GM23338 (cell line): ENCODE measurements around the gene ERMP1. TPM values are rescaled to one million over a fixed set of nuclear protein-coding genes. Genes with fewer than 3 reads are reported as not detected.

Experiments used
- ATAC-seq: fragments of 200-7000 bp; cut with Tn5 transposase; 3 replicates; pipeline ENCODE4 v1.9.1; 2020
- DNase-seq: peaks from one replicate; pipeline ENCODE4 v3.0.0-alpha.2; 2015; ENCODE audit warnings: low spot score
- H2AFZ ChIP-seq: fragments of 200-600 bp; sonication (generic); 2 replicates; pipeline ENCODE4 v1.8.0; 2016; ENCODE audit warnings: antibody characterized with exemption, mild to moderate bottlenecking, moderate library complexity
- H3F3A ChIP-seq: fragments of 200-600 bp; sonication (generic); replicated peaks from 2 replicates; pipeline ENCODE4 v1.8.0; 2017; ENCODE audit warnings: antibody characterized with exemption, mixed run types, low read depth
- H3K27ac ChIP-seq: fragments of 200-600 bp; sonication (generic); 2 replicates; pipeline ENCODE4 v1.6.1; 2016; ENCODE audit warnings: low read depth
- H3K27me3 ChIP-seq: fragments of 200-600 bp; sonication (generic); 2 replicates; pipeline ENCODE4 v1.8.0; 2016; ENCODE audit warnings: mild to moderate bottlenecking, mixed run types, moderate library complexity; ENCODE audit not compliant: insufficient read depth
- H3K36me3 ChIP-seq: fragments of 200-600 bp; sonication (generic); 2 replicates; pipeline ENCODE4 v1.8.0; 2016; ENCODE audit warnings: mild to moderate bottlenecking; ENCODE audit not compliant: insufficient read depth
- H3K4me1 ChIP-seq: fragments of 200-600 bp; sonication (generic); 2 replicates; pipeline ENCODE4 v1.8.0; 2016; ENCODE audit warnings: mild to moderate bottlenecking, moderate library complexity; ENCODE audit not compliant: insufficient read depth
- H3K4me2 ChIP-seq: fragments of 200-600 bp; sonication (generic); 2 replicates; pipeline ENCODE4 v1.7.1; 2017; ENCODE audit warnings: mixed run types
- H3K4me3 ChIP-seq: fragments of 200-600 bp; sonication (generic); 2 replicates; pipeline ENCODE4 v1.6.1; 2016; ENCODE audit warnings: mixed run types
- H3K79me2 ChIP-seq: fragments of 200-600 bp; sonication (generic); replicated peaks from 2 replicates; pipeline ENCODE4 v1.8.0; 2017; ENCODE audit warnings: mild to moderate bottlenecking; ENCODE audit not compliant: insufficient read depth
- H3K9me2 ChIP-seq: fragments of 200-600 bp; sonication (generic); 2 replicates; pipeline ENCODE4 v1.8.0; 2017; ENCODE audit not compliant: insufficient read depth
- H4K20me1 ChIP-seq: fragments of 200-600 bp; sonication (generic); replicated peaks from 2 replicates; pipeline ENCODE4 v1.8.0; 2017; ENCODE audit warnings: mild to moderate bottlenecking; ENCODE audit not compliant: insufficient read depth
- H3K27ac Mint-ChIP-seq: 2 replicates; pipeline ENCODE4 v1.8.0; 2020; ENCODE audit warnings: inconsistent platforms, mild to moderate bottlenecking, moderate library complexity, mixed read lengths
- H3K27me3 Mint-ChIP-seq: 3 replicates; pipeline ENCODE4 v1.8.0; 2022; ENCODE audit warnings: low read depth, mild to moderate bottlenecking, moderate library complexity, mixed read lengths, inconsistent platforms; ENCODE audit not compliant: insufficient read depth, poor library complexity
- H3K36me3 Mint-ChIP-seq: 3 replicates; pipeline ENCODE4 v1.8.0; 2021; ENCODE audit warnings: low read depth, mild to moderate bottlenecking, inconsistent platforms, moderate library complexity, mixed read lengths
- H3K4me1 Mint-ChIP-seq: 3 replicates; pipeline ENCODE4 v1.8.0; 2020; ENCODE audit warnings: mild to moderate bottlenecking, inconsistent platforms, mixed read lengths
- H3K4me3 Mint-ChIP-seq: 3 replicates; pipeline ENCODE4 v1.8.0; 2021; ENCODE audit warnings: moderate library complexity, mild to moderate bottlenecking, inconsistent platforms, mixed read lengths
- H3K9me3 Mint-ChIP-seq: 3 replicates; pipeline ENCODE4 v1.8.0; 2020; ENCODE audit warnings: moderate library complexity, mild to moderate bottlenecking, inconsistent platforms, mixed read lengths
- CREB1 ChIP-seq: fragments of 250-450 bp; sonication (Bioruptor Pico); IDR thresholded peaks from 2 replicates; pipeline ENCODE4 v1.5.0; 2020; ENCODE audit warnings: low read depth, mild to moderate bottlenecking, moderate library complexity
- EZH2 ChIP-seq: fragments of 200-600 bp; sonication (generic); IDR thresholded peaks from one replicate; pipeline ENCODE4 v1.8.0; 2017; ENCODE audit warnings: antibody characterized with exemption, mild to moderate bottlenecking, low read depth; ENCODE audit not compliant: unreplicated experiment
- EZH2phosphoT487 ChIP-seq: fragments of 200-600 bp; sonication (generic); IDR thresholded peaks from one replicate; pipeline ENCODE4 v1.8.1; 2018; ENCODE audit warnings: antibody characterized with exemption; ENCODE audit not compliant: unreplicated experiment
- NANOG ChIP-seq: IDR thresholded peaks from 2 replicates; pipeline ENCODE4 v1.6.1; 2016; ENCODE audit warnings: antibody characterized with exemption, borderline replicate concordance
- POLR2AphosphoS5 ChIP-seq: IDR thresholded peaks from 2 replicates; pipeline ENCODE4 v1.6.1; 2016; ENCODE audit warnings: antibody characterized with exemption, low read depth
- ZNF114 ChIP-seq: fragments of 250-450 bp; sonication (Bioruptor Pico); IDR thresholded peaks from 2 replicates; pipeline ENCODE4 v1.5.0; 2020; ENCODE audit warnings: mild to moderate bottlenecking, moderate library complexity
- ZNF331 ChIP-seq: fragments of 250-450 bp; sonication (Bioruptor Pico); IDR thresholded peaks from 2 replicates; pipeline ENCODE4 v1.5.0; 2020; ENCODE audit warnings: low read depth, mild to moderate bottlenecking, moderate library complexity
- polyA plus RNA-seq: library from polyadenylated mRNA; unstranded; fragments of >200 nt; fragmentation: Nextera tagmentation; extraction: Ambion mirVana; gene quantifications from 2 replicates; pipeline ENCODE4 v1.2.1, GENCODE V29; 2016
- total RNA-seq: library from RNA; depleted of rRNA; stranded (reverse); fragments of >200 nt; shearing (Covaris generic); gene quantifications from 2 replicates; pipeline ENCODE4 v1.2.3, GENCODE V29; 2014
- TF ChIP-seq, protein P1 (sequence below), 2 experiments: fragments of 200-600 bp in 1 of 2; sonication (generic) in 1 of 2; conservative IDR thresholded peaks; 2 replicates each; pipeline versions ENCODE4 v1.5.1 to v1.6.1; 2016 to 2017; ENCODE audit warnings: antibody characterized with exemption in 2 of 2, low read depth in 2 of 2, mild to moderate bottlenecking in 2 of 2, moderate library complexity in 1 of 2
- TF ChIP-seq, protein P2 (sequence below): fragments of 250-450 bp; sonication (Bioruptor Pico); IDR thresholded peaks from 2 replicates; pipeline ENCODE4 v1.5.0; 2020; ENCODE audit warnings: mild to moderate bottlenecking, moderate library complexity
- TF ChIP-seq, protein P3 (sequence below): IDR thresholded peaks from one replicate; pipeline ENCODE4 v1.6.1; 2018; ENCODE audit warnings: antibody characterized with exemption; ENCODE audit not compliant: unreplicated experiment

Gene ERMP1
- total and polyA plus RNA-seq, 2 experiments from 2014 or later = 5.3 to 23.4 TPM

DNA sequence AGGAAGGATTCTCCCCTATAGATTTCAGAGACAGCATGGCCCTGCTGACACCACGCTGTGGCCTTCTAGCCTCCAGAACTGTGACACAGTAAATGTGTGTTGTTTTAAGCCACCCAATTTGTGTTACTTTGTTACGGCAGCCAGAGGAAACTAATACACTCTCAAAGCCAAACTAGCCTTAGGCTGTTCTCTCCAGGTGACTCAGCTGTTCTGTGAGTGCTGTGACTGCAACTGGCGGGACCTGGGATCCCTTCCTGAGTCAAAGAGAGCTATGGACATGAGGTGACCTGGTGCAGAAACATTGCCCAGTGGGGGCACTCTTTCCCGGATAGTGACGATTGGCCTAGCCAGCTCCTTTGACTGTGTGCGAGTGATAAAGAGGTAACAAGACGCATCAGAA is 43.8 kb upstream of the ERMP1 start:
- Mint-ChIP-seq H3K36me3 (no peaks in the 10 kb centered on the region), H3K9me3 (no peaks in the 10 kb centered on the region), H3K27ac (no peak overlapping the region), H3K4me1 (peaks cover 6% of the 10 kb centered on the region), H3K27me3 (peaks cover 3% of the 10 kb centered on the region), H3K4me3 (no peak overlapping the region)
- DNase-seq (peak; percentile 54), ATAC-seq (peak; percentile 88)
- H3K9me2 ChIP-seq = no peaks in the 10 kb centered on the region
- H3K27ac ChIP-seq = no peak overlapping the region
- H2AFZ ChIP-seq = 0 out of 2 replicates have a peak overlapping the region, but pooled peaks have one; percentile 24
- no peaks in the 10 kb centered on the region for H3F3A ChIP-seq
- H3K36me3 ChIP-seq = no peaks in the 10 kb centered on the region
- H3K79me2 ChIP-seq = no peaks in the 10 kb centered on the region
- TF ChIP-seq, protein P1, sequence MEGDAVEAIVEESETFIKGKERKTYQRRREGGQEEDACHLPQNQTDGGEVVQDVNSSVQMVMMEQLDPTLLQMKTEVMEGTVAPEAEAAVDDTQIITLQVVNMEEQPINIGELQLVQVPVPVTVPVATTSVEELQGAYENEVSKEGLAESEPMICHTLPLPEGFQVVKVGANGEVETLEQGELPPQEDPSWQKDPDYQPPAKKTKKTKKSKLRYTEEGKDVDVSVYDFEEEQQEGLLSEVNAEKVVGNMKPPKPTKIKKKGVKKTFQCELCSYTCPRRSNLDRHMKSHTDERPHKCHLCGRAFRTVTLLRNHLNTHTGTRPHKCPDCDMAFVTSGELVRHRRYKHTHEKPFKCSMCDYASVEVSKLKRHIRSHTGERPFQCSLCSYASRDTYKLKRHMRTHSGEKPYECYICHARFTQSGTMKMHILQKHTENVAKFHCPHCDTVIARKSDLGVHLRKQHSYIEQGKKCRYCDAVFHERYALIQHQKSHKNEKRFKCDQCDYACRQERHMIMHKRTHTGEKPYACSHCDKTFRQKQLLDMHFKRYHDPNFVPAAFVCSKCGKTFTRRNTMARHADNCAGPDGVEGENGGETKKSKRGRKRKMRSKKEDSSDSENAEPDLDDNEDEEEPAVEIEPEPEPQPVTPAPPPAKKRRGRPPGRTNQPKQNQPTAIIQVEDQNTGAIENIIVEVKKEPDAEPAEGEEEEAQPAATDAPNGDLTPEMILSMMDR (conservative IDR thresholded peaks at IDR 0.05; ENCODE audit: low read depth in 2 of 2) = peak; percentile 9 to 46; a peak in 2 of 4 replicates
- no peak for TF ChIP-seq CREB1 (CRISPR knock-in tag)
- no peaks in the 10 kb centered on the region for H3K27me3 ChIP-seq
- no peaks in the 10 kb centered on the region for H3K4me1 ChIP-seq
- H4K20me1 ChIP-seq = no peaks in the 10 kb centered on the region
- H3K4me3 ChIP-seq = no peak overlapping the region
- no peak overlapping the region for H3K4me2 ChIP-seq

DNA sequence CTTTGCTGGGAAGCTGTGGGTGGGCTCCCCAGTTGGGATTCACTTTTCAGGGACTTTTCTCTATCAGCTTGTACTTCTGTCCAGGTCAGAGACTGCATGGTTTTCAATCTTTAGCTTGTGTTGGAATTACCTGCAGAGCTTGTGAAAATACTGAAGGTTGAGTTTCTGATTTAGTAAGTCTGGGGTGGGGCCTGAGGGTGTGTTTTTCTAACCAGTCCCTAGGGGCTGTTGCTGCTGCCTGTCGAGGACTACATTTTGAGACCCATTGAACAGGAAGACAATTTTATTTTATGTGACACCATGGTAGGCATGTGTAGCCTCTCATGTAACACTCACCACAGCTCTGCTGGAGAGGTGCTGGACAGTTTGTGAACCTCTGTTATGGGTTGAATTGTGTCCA is 43.1 kb upstream of the ERMP1 start:
- Mint-ChIP-seq H3K27ac (no peak overlapping the region), H3K36me3 (no peaks in the 10 kb centered on the region), H3K27me3 (peaks cover 3% of the 10 kb centered on the region), H3K4me3 (no peak overlapping the region), H3K9me3 (no peaks in the 10 kb centered on the region), H3K4me1 (peaks cover 6% of the 10 kb centered on the region)
- no peak overlapping the region for H3K4me3 ChIP-seq
- no peak overlapping the region for H3K27ac ChIP-seq
- H3K36me3 ChIP-seq = no peaks in the 10 kb centered on the region
- ATAC-seq = no peak
- no peaks in the 10 kb centered on the region for H4K20me1 ChIP-seq
- H3K4me1 ChIP-seq = no peaks in the 10 kb centered on the region
- H3K9me2 ChIP-seq = no peaks in the 10 kb centered on the region
- H3F3A ChIP-seq = no peaks in the 10 kb centered on the region
- no peak overlapping the region for H2AFZ ChIP-seq
- DNase-seq = no peak
- H3K79me2 ChIP-seq = no peaks in the 10 kb centered on the region
- no peaks in the 10 kb centered on the region for H3K27me3 ChIP-seq
- H3K4me2 ChIP-seq = no peak overlapping the region
- TF ChIP-seq POLR2AphosphoS5 = no peak
- no peak for TF ChIP-seq ZNF331
- TF ChIP-seq NANOG = no peak
- no peak for TF ChIP-seq EZH2phosphoT487
- TF ChIP-seq, protein P2, sequence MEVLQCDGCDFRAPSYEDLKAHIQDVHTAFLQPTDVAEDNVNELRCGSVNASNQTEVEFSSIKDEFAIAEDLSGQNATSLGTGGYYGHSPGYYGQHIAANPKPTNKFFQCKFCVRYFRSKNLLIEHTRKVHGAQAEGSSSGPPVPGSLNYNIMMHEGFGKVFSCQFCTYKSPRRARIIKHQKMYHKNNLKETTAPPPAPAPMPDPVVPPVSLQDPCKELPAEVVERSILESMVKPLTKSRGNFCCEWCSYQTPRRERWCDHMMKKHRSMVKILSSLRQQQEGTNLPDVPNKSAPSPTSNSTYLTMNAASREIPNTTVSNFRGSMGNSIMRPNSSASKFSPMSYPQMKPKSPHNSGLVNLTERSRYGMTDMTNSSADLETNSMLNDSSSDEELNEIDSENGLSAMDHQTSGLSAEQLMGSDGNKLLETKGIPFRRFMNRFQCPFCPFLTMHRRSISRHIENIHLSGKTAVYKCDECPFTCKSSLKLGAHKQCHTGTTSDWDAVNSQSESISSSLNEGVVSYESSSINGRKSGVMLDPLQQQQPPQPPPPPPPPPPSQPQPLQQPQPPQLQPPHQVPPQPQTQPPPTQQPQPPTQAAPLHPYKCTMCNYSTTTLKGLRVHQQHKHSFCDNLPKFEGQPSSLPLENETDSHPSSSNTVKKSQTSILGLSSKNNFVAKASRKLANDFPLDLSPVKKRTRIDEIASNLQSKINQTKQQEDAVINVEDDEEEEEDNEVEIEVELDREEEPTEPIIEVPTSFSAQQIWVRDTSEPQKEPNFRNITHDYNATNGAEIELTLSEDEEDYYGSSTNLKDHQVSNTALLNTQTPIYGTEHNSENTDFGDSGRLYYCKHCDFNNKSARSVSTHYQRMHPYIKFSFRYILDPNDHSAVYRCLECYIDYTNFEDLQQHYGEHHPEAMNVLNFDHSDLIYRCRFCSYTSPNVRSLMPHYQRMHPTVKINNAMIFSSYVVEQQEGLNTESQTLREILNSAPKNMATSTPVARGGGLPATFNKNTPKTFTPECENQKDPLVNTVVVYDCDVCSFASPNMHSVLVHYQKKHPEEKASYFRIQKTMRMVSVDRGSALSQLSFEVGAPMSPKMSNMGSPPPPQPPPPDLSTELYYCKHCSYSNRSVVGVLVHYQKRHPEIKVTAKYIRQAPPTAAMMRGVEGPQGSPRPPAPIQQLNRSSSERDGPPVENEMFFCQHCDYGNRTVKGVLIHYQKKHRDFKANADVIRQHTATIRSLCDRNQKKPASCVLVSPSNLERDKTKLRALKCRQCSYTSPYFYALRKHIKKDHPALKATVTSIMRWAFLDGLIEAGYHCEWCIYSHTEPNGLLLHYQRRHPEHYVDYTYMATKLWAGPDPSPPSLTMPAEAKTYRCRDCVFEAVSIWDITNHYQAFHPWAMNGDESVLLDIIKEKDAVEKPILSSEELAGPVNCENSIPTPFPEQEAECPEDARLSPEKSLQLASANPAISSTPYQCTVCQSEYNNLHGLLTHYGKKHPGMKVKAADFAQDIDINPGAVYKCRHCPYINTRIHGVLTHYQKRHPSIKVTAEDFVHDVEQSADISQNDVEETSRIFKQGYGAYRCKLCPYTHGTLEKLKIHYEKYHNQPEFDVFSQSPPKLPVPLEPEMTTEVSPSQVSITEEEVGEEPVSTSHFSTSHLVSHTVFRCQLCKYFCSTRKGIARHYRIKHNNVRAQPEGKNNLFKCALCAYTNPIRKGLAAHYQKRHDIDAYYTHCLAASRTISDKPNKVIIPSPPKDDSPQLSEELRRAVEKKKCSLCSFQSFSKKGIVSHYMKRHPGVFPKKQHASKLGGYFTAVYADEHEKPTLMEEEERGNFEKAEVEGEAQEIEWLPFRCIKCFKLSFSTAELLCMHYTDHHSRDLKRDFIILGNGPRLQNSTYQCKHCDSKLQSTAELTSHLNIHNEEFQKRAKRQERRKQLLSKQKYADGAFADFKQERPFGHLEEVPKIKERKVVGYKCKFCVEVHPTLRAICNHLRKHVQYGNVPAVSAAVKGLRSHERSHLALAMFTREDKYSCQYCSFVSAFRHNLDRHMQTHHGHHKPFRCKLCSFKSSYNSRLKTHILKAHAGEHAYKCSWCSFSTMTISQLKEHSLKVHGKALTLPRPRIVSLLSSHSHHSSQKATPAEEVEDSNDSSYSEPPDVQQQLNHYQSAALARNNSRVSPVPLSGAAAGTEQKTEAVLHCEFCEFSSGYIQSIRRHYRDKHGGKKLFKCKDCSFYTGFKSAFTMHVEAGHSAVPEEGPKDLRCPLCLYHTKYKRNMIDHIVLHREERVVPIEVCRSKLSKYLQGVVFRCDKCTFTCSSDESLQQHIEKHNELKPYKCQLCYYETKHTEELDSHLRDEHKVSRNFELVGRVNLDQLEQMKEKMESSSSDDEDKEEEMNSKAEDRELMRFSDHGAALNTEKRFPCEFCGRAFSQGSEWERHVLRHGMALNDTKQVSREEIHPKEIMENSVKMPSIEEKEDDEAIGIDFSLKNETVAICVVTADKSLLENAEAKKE (CRISPR knock-in tag) = no peak
- TF ChIP-seq, protein P3, sequence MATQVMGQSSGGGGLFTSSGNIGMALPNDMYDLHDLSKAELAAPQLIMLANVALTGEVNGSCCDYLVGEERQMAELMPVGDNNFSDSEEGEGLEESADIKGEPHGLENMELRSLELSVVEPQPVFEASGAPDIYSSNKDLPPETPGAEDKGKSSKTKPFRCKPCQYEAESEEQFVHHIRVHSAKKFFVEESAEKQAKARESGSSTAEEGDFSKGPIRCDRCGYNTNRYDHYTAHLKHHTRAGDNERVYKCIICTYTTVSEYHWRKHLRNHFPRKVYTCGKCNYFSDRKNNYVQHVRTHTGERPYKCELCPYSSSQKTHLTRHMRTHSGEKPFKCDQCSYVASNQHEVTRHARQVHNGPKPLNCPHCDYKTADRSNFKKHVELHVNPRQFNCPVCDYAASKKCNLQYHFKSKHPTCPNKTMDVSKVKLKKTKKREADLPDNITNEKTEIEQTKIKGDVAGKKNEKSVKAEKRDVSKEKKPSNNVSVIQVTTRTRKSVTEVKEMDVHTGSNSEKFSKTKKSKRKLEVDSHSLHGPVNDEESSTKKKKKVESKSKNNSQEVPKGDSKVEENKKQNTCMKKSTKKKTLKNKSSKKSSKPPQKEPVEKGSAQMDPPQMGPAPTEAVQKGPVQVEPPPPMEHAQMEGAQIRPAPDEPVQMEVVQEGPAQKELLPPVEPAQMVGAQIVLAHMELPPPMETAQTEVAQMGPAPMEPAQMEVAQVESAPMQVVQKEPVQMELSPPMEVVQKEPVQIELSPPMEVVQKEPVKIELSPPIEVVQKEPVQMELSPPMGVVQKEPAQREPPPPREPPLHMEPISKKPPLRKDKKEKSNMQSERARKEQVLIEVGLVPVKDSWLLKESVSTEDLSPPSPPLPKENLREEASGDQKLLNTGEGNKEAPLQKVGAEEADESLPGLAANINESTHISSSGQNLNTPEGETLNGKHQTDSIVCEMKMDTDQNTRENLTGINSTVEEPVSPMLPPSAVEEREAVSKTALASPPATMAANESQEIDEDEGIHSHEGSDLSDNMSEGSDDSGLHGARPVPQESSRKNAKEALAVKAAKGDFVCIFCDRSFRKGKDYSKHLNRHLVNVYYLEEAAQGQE = no peak
- no peak for TF ChIP-seq ZNF114 (CRISPR knock-in tag)
- no peak for TF ChIP-seq EZH2
